Keratinocyte (primary cell): ENCODE data around the gene VEZT.

Source experiments
- EZH2 ChIP-seq: IDR thresholded peaks from one replicate; pipeline ENCODE4 v1.6.1; 2012; ENCODE audit warnings: inconsistent platforms, mild to moderate bottlenecking, low read length, moderate library complexity
- TF ChIP-seq, protein P1 (sequence below), 3 experiments: IDR thresholded peaks in 1 of 3; conservative IDR thresholded peaks in 1 of 3; optimal IDR thresholded peaks in 1 of 3; 2 replicates in 2 of 3; 3 replicates in 1 of 3; pipeline versions ENCODE3 to v1.5.1; 2011; ENCODE audit warnings: low read length in 3 of 3, mild to moderate bottlenecking in 3 of 3, moderate library complexity in 2 of 3, control low read depth in 1 of 3, inconsistent platforms in 1 of 3; ENCODE audit not compliant: insufficient read depth in 2 of 3; ENCODE audit errors: extremely low read depth in 1 of 3

DNA sequence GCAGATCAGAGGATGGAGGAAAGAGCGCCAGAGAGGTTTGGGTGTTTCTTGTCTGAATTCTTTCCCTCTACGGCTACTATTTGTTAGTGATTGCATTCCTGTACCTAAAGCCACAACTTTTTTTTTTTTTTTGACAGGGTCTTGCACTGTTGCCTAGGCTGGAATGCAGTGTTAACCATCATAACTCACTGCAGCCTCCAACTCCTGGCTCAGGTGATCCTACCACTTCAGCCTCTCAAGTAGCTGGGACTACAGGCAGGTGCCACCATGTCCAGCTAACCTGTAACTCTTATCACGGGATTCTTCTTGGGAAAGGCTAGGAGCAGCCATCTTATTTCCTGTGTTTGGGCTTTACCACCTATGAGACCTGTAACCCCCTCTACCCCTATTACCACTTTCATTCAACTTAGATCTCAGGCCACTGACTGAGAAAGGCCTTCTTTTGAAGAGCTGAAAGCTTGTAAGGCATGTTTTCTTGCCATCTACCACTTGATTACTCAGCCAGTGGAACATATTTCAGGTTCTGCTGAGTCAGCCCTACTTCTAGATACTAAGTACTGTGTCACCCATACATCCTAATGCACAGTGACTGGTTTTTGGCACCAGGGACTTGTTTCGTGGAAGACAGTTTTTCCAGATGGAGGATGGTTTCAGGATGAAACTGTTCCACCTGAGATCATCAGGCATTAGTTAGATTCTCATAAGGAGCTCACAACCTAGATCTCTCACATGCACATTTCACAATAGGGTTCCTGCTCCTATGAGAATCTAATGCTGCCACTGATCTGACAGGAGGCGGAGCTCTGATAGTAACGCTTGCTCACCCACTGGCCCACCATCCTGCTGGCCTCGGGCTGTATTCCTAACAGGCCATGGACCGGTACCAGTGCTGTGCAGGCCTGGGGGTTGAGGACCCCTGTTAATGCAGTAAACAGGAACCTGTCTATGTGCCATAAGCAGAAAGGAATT is 6.9 kb downstream of the VEZT start:
- TF ChIP-seq, protein P1, sequence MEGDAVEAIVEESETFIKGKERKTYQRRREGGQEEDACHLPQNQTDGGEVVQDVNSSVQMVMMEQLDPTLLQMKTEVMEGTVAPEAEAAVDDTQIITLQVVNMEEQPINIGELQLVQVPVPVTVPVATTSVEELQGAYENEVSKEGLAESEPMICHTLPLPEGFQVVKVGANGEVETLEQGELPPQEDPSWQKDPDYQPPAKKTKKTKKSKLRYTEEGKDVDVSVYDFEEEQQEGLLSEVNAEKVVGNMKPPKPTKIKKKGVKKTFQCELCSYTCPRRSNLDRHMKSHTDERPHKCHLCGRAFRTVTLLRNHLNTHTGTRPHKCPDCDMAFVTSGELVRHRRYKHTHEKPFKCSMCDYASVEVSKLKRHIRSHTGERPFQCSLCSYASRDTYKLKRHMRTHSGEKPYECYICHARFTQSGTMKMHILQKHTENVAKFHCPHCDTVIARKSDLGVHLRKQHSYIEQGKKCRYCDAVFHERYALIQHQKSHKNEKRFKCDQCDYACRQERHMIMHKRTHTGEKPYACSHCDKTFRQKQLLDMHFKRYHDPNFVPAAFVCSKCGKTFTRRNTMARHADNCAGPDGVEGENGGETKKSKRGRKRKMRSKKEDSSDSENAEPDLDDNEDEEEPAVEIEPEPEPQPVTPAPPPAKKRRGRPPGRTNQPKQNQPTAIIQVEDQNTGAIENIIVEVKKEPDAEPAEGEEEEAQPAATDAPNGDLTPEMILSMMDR (optimal IDR thresholded peaks at IDR 0.05 in 1 of 3, IDR thresholded peaks at IDR 0.05 in 1 of 3, conservative IDR thresholded peaks at IDR 0.05 in 1 of 3; ENCODE audit: extremely low read depth in 1 of 3, insufficient read depth in 2 of 3, low read length in 3 of 3): no peak
- no peak for TF ChIP-seq EZH2
